ENCODE measurements around the gene PFDN1.

- TF ChIP-seq CTCF (conservative IDR thresholded peaks at IDR 0.05; ENCODE audit: low read depth in 2 of 2) (no peak), POLR2AphosphoS5 (IDR thresholded peaks at IDR 0.05; ENCODE audit: low read depth) (no peak), EZH2phosphoT487 (IDR thresholded peaks at IDR 0.05; ENCODE audit: unreplicated experiment) (no peak), REST (IDR thresholded peaks at IDR 0.05; ENCODE audit: unreplicated experiment) (no peak), EZH2 (IDR thresholded peaks at IDR 0.05; ENCODE audit: low read depth, unreplicated experiment) (no peak), JUNB (IDR thresholded peaks at IDR 0.05; ENCODE audit: unreplicated experiment) (no peak), ZNF114 (CRISPR knock-in tag; IDR thresholded peaks at IDR 0.05) (no peak), ZNF462 (CRISPR knock-in tag; IDR thresholded peaks at IDR 0.05) (no peak), ZNF331 (CRISPR knock-in tag; IDR thresholded peaks at IDR 0.05; ENCODE audit: low read depth) (no peak)
These were observed 16.9 kb upstream of the PFDN1 start for GRCh38 chr5:140319833-140320232.

Measured in GM23338 (cell line).